A549 (cell line): ENCODE data around the gene CBFA2T3. TPM values are rescaled to one million over a fixed set of nuclear protein-coding genes. Genes with fewer than 3 reads are reported as not detected.
A peak's percentile ranks its signal among the peaks of the same experiment; 100 is the strongest.
"Not testable (repeated sequence)": the region's sequence is repeated elsewhere in the genome, so short reads cannot be mapped to it uniquely, and the experiment has no call there.

Source experiments
- ATAC-seq, 2 experiments: fragments of 200-7000 bp in 1 of 2; fragments of >200 bp in 1 of 2; cut with Nextera tagmentation in 1 of 2; cut with Tn5 transposase in 1 of 2; 3 replicates each; pipeline versions ENCODE4 v1.8.0 to v1.9.1; 2018 to 2020; ENCODE audit warnings: mild to moderate bottlenecking in 1 of 2, moderate library complexity in 1 of 2
- CTCF ChIA-PET: fragments of 300-600 bp; sonication (Branson Sonifier 250); formaldehyde crosslinking; extraction: SDS; loops from one replicate; lab custom pipeline; 2021; ENCODE audit warnings: antibody characterized with exemption, inconsistent platforms; lab: Yijun Ruan, JAX
- POLR2A ChIA-PET: fragments of 350-600 bp; formaldehyde crosslinking; extraction: SDS; loops from one replicate; lab custom pipeline; 2021; ENCODE audit warnings: antibody characterized with exemption, inconsistent platforms; lab: Yijun Ruan, JAX
- DNase-seq, 2 experiments: peaks; one replicate each; pipeline versions ENCODE4 v3.0.0 to v3.0.0-alpha.2; 2011 to 2016; ENCODE audit warnings: low read depth in 1 of 2, low spot score in 1 of 2
- FAIRE-seq: peaks from 2 replicates; lab custom pipeline; 2011; peaks lifted over from hg19 to GRCh38; lab: Jason Lieb, UNC
- H3K27ac ChIP-seq, 2 experiments: fragments of >200 bp; sonication (Bioruptor Twin); formaldehyde crosslinking; 3 replicates each; pipeline ENCODE4 v1.5.1; 2016 to 2017
- H3K4me1 ChIP-seq: fragments of >200 bp; sonication (Bioruptor Twin); formaldehyde crosslinking; 3 replicates; pipeline ENCODE4 v1.6.1; 2016
- H3K4me2 ChIP-seq: fragments of >200 bp; sonication (Bioruptor Twin); formaldehyde crosslinking; 3 replicates; pipeline ENCODE4 v1.6.1; 2016
- H3K4me3 ChIP-seq: fragments of >200 bp; sonication (Bioruptor Twin); formaldehyde crosslinking; 3 replicates; pipeline ENCODE4 v1.5.1; 2016
- H3K9me3 ChIP-seq: fragments of >200 bp; sonication (Bioruptor Twin); formaldehyde crosslinking; 3 replicates; pipeline ENCODE4 v1.6.1; 2016
- CBX8 ChIP-seq: fragments of 200-600 bp; sonication (generic); IDR thresholded peaks from 2 replicates; pipeline ENCODE4 v1.6.1; 2016
- CHD4 ChIP-seq: fragments of 200-600 bp; sonication (generic); IDR thresholded peaks from 2 replicates; pipeline ENCODE4 v1.6.1; 2016; ENCODE audit warnings: antibody characterized with exemption, mild to moderate bottlenecking, borderline replicate concordance
- CTCF ChIP-seq: fragments of >200 bp; sonication (Bioruptor Twin); formaldehyde crosslinking; IDR thresholded peaks from 3 replicates; pipeline ENCODE4 v1.5.1; 2016
- EHMT2 ChIP-seq: fragments of 200-600 bp; sonication (generic); IDR thresholded peaks from 2 replicates; pipeline ENCODE4 v1.6.1; 2016; ENCODE audit warnings: antibody characterized with exemption, low read depth, mild to moderate bottlenecking, moderate library complexity
- FOSL2 ChIP-seq, 2 experiments: fragments of 450-650 bp in 1 of 2; fragments of >200 bp in 1 of 2; sonication (Bioruptor Twin) in 1 of 2; formaldehyde crosslinking; IDR thresholded peaks; 2 replicates each; pipeline versions ENCODE4 v1.5.0 to v1.6.1; 2016 to 2020; ENCODE audit warnings: mild to moderate bottlenecking in 1 of 2, moderate library complexity in 1 of 2
- HEYL ChIP-seq: fragments of 250-450 bp; sonication (Bioruptor Pico); IDR thresholded peaks from 2 replicates; pipeline ENCODE4 v1.8.0; 2021; ENCODE audit warnings: mild to moderate bottlenecking, moderate library complexity
- HMGXB4 ChIP-seq: fragments of 250-450 bp; sonication (Bioruptor Pico); IDR thresholded peaks from 2 replicates; pipeline ENCODE4 v1.5.0; 2021; ENCODE audit warnings: mild to moderate bottlenecking, moderate library complexity, borderline replicate concordance
- NFE2L2 ChIP-seq: fragments of 150-350 bp; conservative IDR thresholded peaks from 2 replicates; pipeline ENCODE4 v1.6.1; 2014; ENCODE audit warnings: low read length
- PHF8 ChIP-seq: fragments of 200-600 bp; sonication (generic); IDR thresholded peaks from 2 replicates; pipeline ENCODE4 v1.6.1; 2016; ENCODE audit warnings: low read depth, mild to moderate bottlenecking, antibody characterized with exemption, moderate library complexity, borderline replicate concordance
- RCOR1 ChIP-seq: fragments of 150-350 bp; IDR thresholded peaks from 2 replicates; pipeline ENCODE4 v1.6.1; 2014; ENCODE audit warnings: antibody characterized with exemption, low read length, low read depth
- REST ChIP-seq: fragments of 200-600 bp; sonication (generic); IDR thresholded peaks from 2 replicates; pipeline ENCODE4 v1.6.1; 2016; ENCODE audit warnings: antibody characterized with exemption, mild to moderate bottlenecking, moderate library complexity
- SREBF2 ChIP-seq: fragments of 450-650 bp; IDR thresholded peaks from 2 replicates; pipeline ENCODE4 v1.6.1; 2014; ENCODE audit warnings: mild to moderate bottlenecking, moderate library complexity
- WGBS: methylation state at CpG from one replicate; pipeline ENCODE4 v1.1.6; 2017; ENCODE audit errors: missing lambda C conversion rate; 5-methylcytosine and 5-hydroxymethylcytosine counted together
- polyA plus RNA-seq, 4 experiments: library from polyadenylated mRNA; depleted of rRNA in 3 of 4; stranded (reverse); fragments of >200 nt; fragmentation: RNase III in 1 of 4; extraction: RNeasy Plus Mini Kit Qiagen cat#74134 plus additional on column Dnase treatment in 1 of 4; gene quantifications; 2 replicates in 3 of 4; 3 replicates in 1 of 4; pipeline ENCODE4 v1.2.3, GENCODE V29; 2011 to 2017

CBFA2T3 gene
- polyA plus RNA-seq, 2 of the 4 experiments (the other 2 are of a cell fraction), result 0.08 TPM; not detected in 1

GRCh38 chr16:89010210-89010925, 33.4 kb upstream of the CBFA2T3 start:
- no peak for DNase-seq
- Histone ChIP-seq H3K4me1 (no peaks in the 10 kb centered on the region), H3K4me3 (no peak overlapping the region), H3K9me3 (no peaks in the 10 kb centered on the region), H3K4me2 (no peak overlapping the region), H3K27ac (no peak overlapping the region)
- CTCF ChIA-PET, result interaction anchor here (1.1 kb wide), 1 partner anchor 14 kb away, joined by 3 read pairs; no protein-coding TSS in a partner anchor
- POLR2A ChIA-PET, result no interaction called here
- no peak for TF ChIP-seq SREBF2
- TF ChIP-seq RCOR1, result no peak
- no peak for TF ChIP-seq NFE2L2
- no peak for TF ChIP-seq CTCF
- TF ChIP-seq CHD4, result no peak
- no peak for TF ChIP-seq HEYL (CRISPR knock-in tag)
- no peak for TF ChIP-seq CBX8
- TF ChIP-seq PHF8, result no peak
- FAIRE-seq, result no peak
- WGBS, result 22% methylated on average over 8 of the region's 14 CpGs
- no peak for ATAC-seq

GRCh38 chr16:89009343-89010209, 32.6 kb upstream of the CBFA2T3 start:
- H3K27ac ChIP-seq, result no peak overlapping the region
- H3K4me1 ChIP-seq, result no peaks in the 10 kb centered on the region
- H3K4me3 ChIP-seq, result no peak overlapping the region
- ATAC-seq (no peak), DNase-seq (no peak), FAIRE-seq (no peak)
- H3K4me2 ChIP-seq, result no peak overlapping the region
- no peaks in the 10 kb centered on the region for H3K9me3 ChIP-seq
- 26% methylated on average over 15 of the region's 17 CpGs for WGBS
- TF ChIP-seq HMGXB4 (CRISPR knock-in tag) (no peak), EHMT2 (peak; percentile 77), CTCF (no peak), REST (peak; percentile 95), FOSL2 (IDR thresholded peaks at IDR 0.05) (no peak), FOSL2 (CRISPR knock-in tag; IDR thresholded peaks at IDR 0.05) (no peak)
- ChIA-PET CTCF (interaction anchor here (1.1 kb wide), 1 partner anchor 15 kb away, joined by 3 read pairs; no protein-coding TSS in a partner anchor), POLR2A (no interaction called here)

GRCh38 chr16:89008796-89009195, 31.8 kb upstream of the CBFA2T3 start:
- H3K9me3 ChIP-seq, H3K27ac ChIP-seq, FAIRE-seq, H3K4me1 ChIP-seq, POLR2A ChIA-PET, H3K4me3 ChIP-seq, DNase-seq, H3K4me2 ChIP-seq, ATAC-seq, CTCF ChIA-PET: not testable (repeated sequence)
- WGBS, result 8% methylated on average over 2 of the region's 4 CpGs
